ENCODE measurements around the gene PECR.

DNA sequence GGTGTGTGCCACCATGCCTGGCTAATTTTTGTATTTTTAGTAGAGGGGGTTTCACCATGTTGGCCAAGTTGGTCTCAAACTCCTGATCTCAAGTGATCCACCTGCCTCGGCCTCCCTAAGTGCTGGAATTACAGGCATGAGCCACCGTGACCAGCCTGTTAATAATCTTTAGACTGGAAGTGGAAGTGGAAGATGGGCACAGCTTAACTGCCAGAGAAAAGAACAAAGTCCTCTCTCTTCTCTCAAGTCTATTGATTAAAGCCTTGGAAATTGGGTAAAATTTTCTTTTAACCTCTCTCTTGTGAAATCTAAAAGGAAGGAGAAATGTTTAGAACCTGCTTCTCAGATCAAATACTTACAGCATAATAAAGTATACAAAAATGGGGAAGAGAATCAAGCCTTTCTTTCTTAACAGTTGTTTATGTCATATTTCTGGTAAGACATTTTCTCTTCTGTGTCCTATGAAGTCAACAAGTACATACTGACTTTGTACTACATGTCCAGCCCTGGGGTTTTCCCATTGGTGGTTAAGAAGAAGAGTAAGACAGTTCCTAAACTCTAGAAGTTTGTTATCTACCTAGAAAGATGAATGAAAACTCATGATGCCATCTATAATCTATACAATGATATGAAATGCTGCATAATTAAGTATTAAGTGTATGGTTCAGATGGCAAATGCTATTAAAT, 4.7 kb upstream of the PECR start:
- no peak for TF ChIP-seq CTCF (conservative IDR thresholded peaks at IDR 0.05; ENCODE audit: low read depth, low read length)
- no peak for TF ChIP-seq EZH2phosphoT487 (IDR thresholded peaks at IDR 0.05; ENCODE audit: borderline replicate concordance, low read length)
- no peak for TF ChIP-seq EZH2 (IDR thresholded peaks at IDR 0.05; ENCODE audit: low read length, unreplicated experiment)
